Fibroblast of mammary gland (primary cell): ENCODE data around the gene HLA-DMA.
A peak's percentile ranks its signal among the peaks of the same experiment; 100 is the strongest.

Experiments
- DNase-seq: peaks from one replicate; pipeline ENCODE4 v3.0.0-alpha.2; 2010; ENCODE audit warnings: low read depth
- H3K4me3 ChIP-seq: 2 replicates; pipeline ENCODE4 v1.5.1; 2011; ENCODE audit warnings: low read depth, mild to moderate bottlenecking, low read length, moderate library complexity; ENCODE audit not compliant: control insufficient read depth
- CTCF ChIP-seq: conservative IDR thresholded peaks from 2 replicates; pipeline ENCODE4 v1.5.1; 2011; ENCODE audit warnings: low read depth, low read length, inconsistent platforms; ENCODE audit not compliant: control insufficient read depth, insufficient read depth

The HLA-DMA gene

GRCh38 chr6:32964776-32965175 is 11.9 kb upstream of the HLA-DMA start:
- H3K4me3 ChIP-seq = no peak overlapping the region
- no peak for DNase-seq
- no peak for TF ChIP-seq CTCF

GRCh38 chr6:32963866-32964265 is 11.0 kb upstream of the HLA-DMA start:
- no peak for TF ChIP-seq CTCF

GRCh38 chr6:32962213-32962826 is 9.4 kb upstream of the HLA-DMA start:
- no peak for DNase-seq
- TF ChIP-seq CTCF = no peak
- no peak overlapping the region for H3K4me3 ChIP-seq

More at GRCh38 chr6:32963866-32964265, 11.0 kb upstream of the HLA-DMA start:
- no peak overlapping the region for H3K4me3 ChIP-seq
- no peak for DNase-seq

GRCh38 chr6:32960563-32960962 is 7.7 kb upstream of the HLA-DMA start:
- no peak for DNase-seq
- TF ChIP-seq CTCF = no peak

GRCh38 chr6:32956176-32956575 is 3.3 kb upstream of the HLA-DMA start:
- TF ChIP-seq CTCF = no peak
- H3K4me3 ChIP-seq = no peak overlapping the region
- no peak for DNase-seq

More at GRCh38 chr6:32960563-32960962, 7.7 kb upstream of the HLA-DMA start:
- no peak overlapping the region for H3K4me3 ChIP-seq

GRCh38 chr6:32954986-32955802 is 2.3 kb upstream of the HLA-DMA start:
- TF ChIP-seq CTCF = peak; percentile 44
- peak; percentile 28 for DNase-seq
- H3K4me3 ChIP-seq = no peak overlapping the region
